HL-60/S4 treated with phorbol 12-myristate 13-acetate at 8.2 ng/mL for 4 days and 3 days (cell line): Measurements from ENCODE around the gene HIPK4.

Experiments used
- in situ Hi-C: fragments of 300-500 bp; cut with MboI; formaldehyde crosslinking; loops from 2 replicates; pipeline ENCODE4 v1.15.0; 2022; ENCODE audit warnings: low sequenced_read_pairs

The HIPK4 gene

DNA sequence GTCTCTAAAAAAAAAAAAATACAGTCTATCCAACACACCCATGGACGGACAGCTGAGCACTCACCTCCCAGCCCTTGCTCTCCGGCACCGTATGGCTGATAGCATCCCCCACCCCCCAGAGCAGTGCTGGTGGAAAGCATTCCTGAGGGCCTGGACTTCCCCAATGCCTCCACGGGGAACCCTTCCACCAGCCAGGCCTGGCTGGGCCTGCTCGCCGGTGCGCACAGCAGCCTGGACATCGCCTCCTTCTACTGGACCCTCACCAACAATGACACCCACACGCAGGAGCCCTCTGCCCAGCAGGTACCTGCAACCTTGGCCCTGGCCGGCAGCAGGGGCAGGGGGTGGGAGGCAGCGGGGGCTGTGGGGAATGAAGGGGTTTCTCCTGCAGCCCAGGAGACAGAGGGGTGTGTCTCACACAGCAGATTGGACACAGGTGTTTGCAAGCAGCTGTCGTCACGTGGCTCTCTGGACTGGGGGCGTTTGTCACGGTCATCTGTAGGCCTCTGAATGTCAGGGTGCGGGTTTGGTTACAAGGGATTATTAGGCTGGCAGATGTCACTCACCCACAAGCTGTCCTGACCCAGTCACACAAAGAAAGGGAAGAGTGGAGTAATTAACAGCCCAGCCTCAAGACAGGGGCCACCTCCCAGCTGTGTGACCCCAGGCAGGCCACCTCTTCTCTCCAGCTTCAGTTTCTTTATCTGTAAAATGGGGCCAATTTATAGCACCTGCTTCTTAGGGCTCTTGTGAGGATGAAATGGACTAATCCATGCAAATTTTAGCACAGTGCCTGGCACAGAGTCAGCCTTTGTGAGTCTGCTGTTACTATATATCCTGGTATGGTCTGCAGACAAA, 22.2 kb downstream of the HIPK4 start:
- in situ Hi-C loops, result no loop called here

GRCh38 chr19:40366697-40367561, 23.1 kb downstream of the HIPK4 start:
- in situ Hi-C loops, result no loop called here

DNA sequence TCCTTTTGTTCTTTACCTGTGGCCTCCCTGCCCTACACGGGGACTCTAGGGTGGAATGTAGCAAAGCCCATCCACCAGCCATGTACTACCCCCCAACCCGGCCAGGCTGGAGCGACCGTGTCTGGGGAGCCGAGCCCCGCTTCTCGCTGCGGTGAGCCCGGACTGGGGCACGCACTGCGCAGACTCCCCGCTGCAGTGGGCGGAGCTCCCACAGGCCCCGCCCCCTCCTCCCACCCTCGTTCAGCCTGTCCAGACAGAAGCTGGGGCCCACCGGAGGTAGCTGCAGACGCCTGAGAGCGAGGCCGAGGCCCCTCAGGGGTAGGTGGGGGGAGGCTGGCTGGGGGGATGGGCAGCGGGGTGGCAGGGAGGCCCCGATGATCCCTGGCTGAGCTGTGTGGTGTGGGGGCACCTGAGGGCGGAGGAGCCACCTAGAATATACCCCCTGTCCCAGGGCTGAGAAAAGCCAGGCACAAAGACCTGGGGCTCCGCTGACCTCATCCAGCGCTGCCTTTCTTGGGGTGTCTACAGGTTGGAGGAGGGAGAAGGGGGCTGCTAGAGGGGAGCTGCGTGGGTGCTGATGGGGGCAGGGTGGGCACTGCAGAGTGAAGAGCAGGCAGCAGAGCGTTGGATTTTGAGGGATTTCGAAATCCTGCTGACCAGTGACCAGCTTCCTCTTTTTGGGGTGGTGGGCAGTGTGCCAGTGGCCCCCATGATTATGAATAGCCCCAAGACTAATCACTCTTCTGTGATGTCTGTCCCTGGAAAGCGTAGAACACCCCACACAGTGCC, 24.2 kb downstream of the HIPK4 start:
- in situ Hi-C loops, result no loop called here

- in situ Hi-C loops, result no loop called here
Measured at GRCh38 chr19:40365010-40365409, 25.0 kb downstream of the HIPK4 start.

- in situ Hi-C loops, result no loop called here
Measured at GRCh38 chr19:40363069-40363468, 26.9 kb downstream of the HIPK4 start.

- in situ Hi-C loops, result no loop called here
Measured at GRCh38 chr19:40362160-40362559, 27.8 kb downstream of the HIPK4 start.

GRCh38 chr19:40360708-40361241, 29.2 kb downstream of the HIPK4 start:
- in situ Hi-C loops, result no loop called here

- in situ Hi-C loops, result no loop called here
Measured at GRCh38 chr19:40360020-40360707, 29.8 kb downstream of the HIPK4 start.

DNA sequence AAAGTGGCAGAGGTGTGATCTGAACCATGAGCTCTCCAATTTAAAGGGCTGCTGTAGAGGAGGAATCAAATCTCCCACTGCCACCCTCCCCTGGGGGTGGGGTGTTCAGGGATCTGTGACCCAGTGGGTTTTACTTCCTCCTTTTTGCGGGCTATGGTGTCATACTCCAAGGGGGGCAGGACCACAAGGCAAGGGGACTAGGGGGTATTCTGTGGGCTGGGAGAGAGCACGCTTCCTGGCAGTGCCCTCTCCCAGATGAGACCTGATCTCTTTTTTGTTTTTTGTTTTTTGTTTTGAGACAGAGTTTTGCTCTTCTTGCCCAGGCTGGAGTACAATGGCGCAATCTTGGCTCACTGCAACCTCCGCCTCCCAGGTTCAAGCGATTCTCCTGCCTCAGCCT, 31.2 kb downstream of the HIPK4 start:
- in situ Hi-C loops, result no loop called here

GRCh38 chr19:40357640-40358039, 32.3 kb downstream of the HIPK4 start:
- in situ Hi-C loops, result no loop called here

- in situ Hi-C loops, result no loop called here
Measured at GRCh38 chr19:40356681-40357595, 33.0 kb downstream of the HIPK4 start.

GRCh38 chr19:40355975-40356680, 33.9 kb downstream of the HIPK4 start:
- in situ Hi-C loops, result no loop called here

DNA sequence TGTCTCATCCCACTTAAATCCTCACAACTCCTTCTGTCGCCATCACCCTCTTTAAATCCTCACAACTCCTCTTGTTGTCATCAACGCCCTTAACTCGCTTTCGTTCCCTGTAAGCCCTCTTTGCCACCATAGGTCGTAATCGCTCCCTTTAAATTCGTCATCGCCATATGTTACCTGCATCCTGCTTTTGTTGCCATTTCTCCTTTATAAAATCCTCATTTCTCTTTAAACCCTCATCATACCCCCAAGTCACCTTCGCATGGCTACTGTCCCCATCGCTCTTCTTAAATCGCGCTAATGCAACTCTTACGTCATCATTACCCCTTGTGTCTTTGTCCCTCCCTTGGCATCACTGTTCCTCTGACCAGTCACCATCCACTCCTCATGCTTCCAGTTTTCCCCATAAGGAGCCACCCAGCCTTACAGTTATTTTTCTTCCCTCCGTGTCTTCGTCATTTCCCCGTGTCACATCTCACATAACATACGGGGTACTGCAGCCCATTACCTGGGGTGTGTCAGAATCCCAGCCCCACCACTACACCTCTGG, 40.9 kb downstream of the HIPK4 start:
- in situ Hi-C loops, result no loop called here

GRCh38 chr19:40348125-40348913, 41.7 kb downstream of the HIPK4 start, which contains the start of the genes C19orf47 and PLD3:
TSS of gene C19orf47 (minus strand) at chr19:40348397. CDS start at chr19:40341857, 6,540 bp downstream.
TSS of gene PLD3 (plus strand) at chr19:40348695. CDS start at chr19:40366484, 17,789 bp downstream.
- in situ Hi-C loops, result no loop called here

DNA sequence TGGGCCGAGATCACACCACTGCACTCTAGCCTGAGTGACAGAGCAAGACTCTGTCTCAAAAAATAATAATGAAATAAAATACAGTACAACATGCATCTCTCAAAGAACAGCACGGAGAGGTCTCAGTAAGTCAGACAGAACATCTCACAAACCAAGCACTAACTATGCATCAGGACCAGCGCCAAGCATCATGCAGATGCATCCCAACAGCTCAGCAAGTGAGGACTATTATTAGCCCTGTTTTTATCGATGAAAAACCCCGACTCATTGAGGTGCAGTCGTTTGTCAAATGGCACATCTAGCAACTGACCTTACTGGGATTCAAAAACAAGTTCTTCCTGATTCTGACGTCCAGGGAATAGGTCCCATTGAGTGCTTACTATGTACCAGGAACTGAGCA, 45.6 kb downstream of the HIPK4 start:
- in situ Hi-C loops, result no loop called here

- in situ Hi-C loops, result no loop called here
Measured at GRCh38 chr19:40342644-40343311, 47.2 kb downstream of the HIPK4 start.
